Mesenchymal stem cell (in vitro differentiated cells and primary cell): ENCODE results near the gene TTLL11. TPM values are rescaled to one million over a fixed set of nuclear protein-coding genes. Genes with fewer than 3 reads are reported as not detected.

Experiments
- DNase-seq: peaks from one replicate; pipeline ENCODE4 v3.0.0-alpha.2; 2013
- H2AFZ ChIP-seq: one replicate; pipeline ENCODE4 v1.6.1; 2013; ENCODE audit warnings: low read depth, mild to moderate bottlenecking, control low read depth, inconsistent platforms, low read length, moderate library complexity
- H2AK5ac ChIP-seq: 2 replicates; pipeline ENCODE4 v1.6.1; 2013; ENCODE audit warnings: low read length, moderate library complexity, mild to moderate bottlenecking, inconsistent platforms; ENCODE audit not compliant: severe bottlenecking
- H2BK120ac ChIP-seq: one replicate; pipeline ENCODE4 v1.6.1; 2013; ENCODE audit warnings: low read depth, mild to moderate bottlenecking, inconsistent platforms, low read length, moderate library complexity
- H2BK12ac ChIP-seq, 2 experiments: one replicate each; pipeline ENCODE4 v1.6.1; 2013; ENCODE audit warnings: inconsistent platforms in 2 of 2, low read length in 2 of 2, mild to moderate bottlenecking in 2 of 2, moderate library complexity in 2 of 2, control low read depth in 1 of 2
- H2BK15ac ChIP-seq: one replicate; pipeline ENCODE4 v1.6.1; 2013; ENCODE audit warnings: mild to moderate bottlenecking, low read depth, inconsistent platforms; ENCODE audit not compliant: poor library complexity, severe bottlenecking
- H2BK5ac ChIP-seq: 2 replicates; pipeline ENCODE4 v1.6.1; 2013; ENCODE audit warnings: low read depth, mild to moderate bottlenecking, low read length, control low read depth, inconsistent platforms; ENCODE audit not compliant: poor library complexity, severe bottlenecking
- H3K14ac ChIP-seq, 2 experiments: one replicate each; pipeline ENCODE4 v1.6.1; 2013; ENCODE audit warnings: inconsistent platforms in 2 of 2, low read length in 2 of 2, control low read depth in 1 of 2, mild to moderate bottlenecking in 1 of 2, moderate library complexity in 1 of 2
- H3K18ac ChIP-seq, 2 experiments: one replicate each; pipeline ENCODE4 v1.6.1; 2013; ENCODE audit warnings: inconsistent platforms in 2 of 2, low read length in 2 of 2, control low read depth in 1 of 2, low read depth in 1 of 2, mild to moderate bottlenecking in 1 of 2
- H3K23ac ChIP-seq, 2 experiments: one replicate each; pipeline ENCODE4 v1.6.1; 2013; ENCODE audit warnings: inconsistent platforms in 2 of 2, low read length in 2 of 2, mild to moderate bottlenecking in 2 of 2, moderate library complexity in 2 of 2, control low read depth in 1 of 2
- H3K27ac ChIP-seq: 2 replicates; pipeline ENCODE4 v1.5.1; 2013; ENCODE audit warnings: mild to moderate bottlenecking, moderate library complexity, low read length, control low read depth, inconsistent platforms; ENCODE audit not compliant: poor library complexity, severe bottlenecking
- H3K27me3 ChIP-seq, 2 experiments: 2 replicates each; pipeline versions ENCODE4 v1.6.1 to v1.7.0; 2013; ENCODE audit warnings: low read length in 2 of 2, mild to moderate bottlenecking in 2 of 2, moderate library complexity in 2 of 2, control low read depth in 1 of 2, inconsistent platforms in 1 of 2; ENCODE audit not compliant: control insufficient read depth in 1 of 2, insufficient read depth in 1 of 2
- H3K36me3 ChIP-seq, 2 experiments: 2 replicates each; pipeline versions ENCODE4 v1.6.1 to v1.7.0; 2013; ENCODE audit warnings: low read length in 2 of 2, control low read depth in 1 of 2, inconsistent platforms in 1 of 2, low read depth in 1 of 2, mild to moderate bottlenecking in 1 of 2; ENCODE audit not compliant: insufficient read depth in 2 of 2, control insufficient read depth in 1 of 2
- H3K4ac ChIP-seq, 2 experiments: one replicate each; pipeline ENCODE4 v1.6.1; 2013; ENCODE audit warnings: inconsistent platforms in 2 of 2, low read length in 2 of 2, mild to moderate bottlenecking in 2 of 2, moderate library complexity in 2 of 2, control low read depth in 1 of 2, low read depth in 1 of 2
- H3K4me1 ChIP-seq: 2 replicates; pipeline ENCODE4 v1.6.1; 2013; ENCODE audit warnings: low read depth, low read length, control low read depth; ENCODE audit not compliant: control insufficient read depth, insufficient read depth
- H3K4me2 ChIP-seq: 2 replicates; pipeline ENCODE4 v1.6.1; 2013; ENCODE audit warnings: low read length, mild to moderate bottlenecking, inconsistent platforms; ENCODE audit not compliant: poor library complexity, severe bottlenecking
- H3K4me3 ChIP-seq, 2 experiments: 2 replicates each; pipeline versions ENCODE4 v1.5.1 to v1.7.0; 2013; ENCODE audit warnings: low read length in 2 of 2, mild to moderate bottlenecking in 2 of 2, control low read depth in 1 of 2, low read depth in 1 of 2; ENCODE audit not compliant: insufficient read depth in 1 of 2
- H3K79me1 ChIP-seq: replicated peaks from 2 replicates; pipeline ENCODE4 v1.6.1; 2013; ENCODE audit warnings: mild to moderate bottlenecking, control low read depth, low read length, inconsistent platforms; ENCODE audit not compliant: poor library complexity, severe bottlenecking
- H3K9ac ChIP-seq: 2 replicates; pipeline ENCODE4 v1.7.0; 2013; ENCODE audit warnings: mild to moderate bottlenecking, low read length, moderate library complexity
- H3K9me3 ChIP-seq: 2 replicates; pipeline ENCODE4 v1.7.0; 2013; ENCODE audit warnings: mild to moderate bottlenecking, low read length; ENCODE audit not compliant: control insufficient read depth
- H4K8ac ChIP-seq: one replicate; pipeline ENCODE4 v1.6.1; 2013; ENCODE audit warnings: inconsistent platforms, mild to moderate bottlenecking, low read length, moderate library complexity
- H4K91ac ChIP-seq: one replicate; pipeline ENCODE4 v1.6.1; 2013; ENCODE audit warnings: mild to moderate bottlenecking, low read length, inconsistent platforms
- WGBS: methylation state at CpG from one replicate; pipeline ENCODE4 v1.1.7; 2013; ENCODE audit warnings: mixed read lengths; 5-methylcytosine and 5-hydroxymethylcytosine counted together
- polyA plus RNA-seq, 2 experiments: library from polyadenylated mRNA; stranded (reverse); fragments of 200-250 nt; gene quantifications; one replicate each; pipeline ENCODE4 v1.2.3, GENCODE V29; 2013

TTLL11 gene
- polyA plus RNA-seq (2013, experiment 1 of 2), result 5.2 TPM
- polyA plus RNA-seq (2013, experiment 2 of 2), result 5.5 TPM

GRCh38 chr9:122092611-122093506 is at the start of gene TTLL11:
TSS of gene TTLL11 (minus strand) at chr9:122093308. CDS start at chr9:122093148, 160 bp downstream.
- peak; percentile 95 for DNase-seq
- Histone ChIP-seq H2BK120ac (no peak within 1 kb of the TSS), H3K14ac (peak within 1 kb of the TSS in 1 of 2 experiments; percentile 95), H3K4me2 (peak within 1 kb of the TSS; percentile 98), H3K36me3 (no peaks in the 10 kb centered on the region), H4K8ac (peak within 1 kb of the TSS; percentile 87), H3K4ac (peak within 1 kb of the TSS; percentile 54 to 56), H2AFZ (peak within 1 kb of the TSS; percentile 99), H3K4me1 (peaks cover 10% of the 10 kb centered on the region), H2BK5ac (peak within 1 kb of the TSS; percentile 4), H2AK5ac (no peak within 1 kb of the TSS), H2BK15ac (peak within 1 kb of the TSS; percentile 97), H3K18ac (peak within 1 kb of the TSS; percentile 78 to 95), H3K27ac (no peak within 1 kb of the TSS), H3K9me3 (no peaks in the 10 kb centered on the region), H2BK12ac (no peak within 1 kb of the TSS), H3K27me3 (no peaks in the 10 kb centered on the region), H4K91ac (peak within 1 kb of the TSS; percentile 82), H3K23ac (peak within 1 kb of the TSS in 1 of 2 experiments; percentile 73), H3K4me3 (peak within 1 kb of the TSS; percentile 88 to 97), H3K9ac (peak within 1 kb of the TSS; percentile 82), H3K79me1 (peaks cover 31% of the 10 kb centered on the region)
- under 1% methylated on average over 91 of the region's 98 CpGs for WGBS

GRCh38 chr9:122141671-122142070 is 48.6 kb upstream of the TTLL11 start:
- Histone ChIP-seq H4K91ac (no peak overlapping the region), H3K9me3 (no peaks in the 10 kb centered on the region), H2BK12ac (no peak overlapping the region), H2AK5ac (no peak overlapping the region), H2BK120ac (no peak overlapping the region), H3K27me3 (no peaks in the 10 kb centered on the region), H3K27ac (no peak overlapping the region), H3K79me1 (peaks cover 8% of the 10 kb centered on the region), H2BK15ac (no peak overlapping the region), H3K9ac (no peak overlapping the region), H3K14ac (no peak overlapping the region), H3K4me2 (no peak overlapping the region), H3K4me1 (no peaks in the 10 kb centered on the region), H3K23ac (no peak overlapping the region), H3K4me3 (no peak overlapping the region), H3K36me3 (peaks cover 24 to 49% of the 10 kb centered on the region in 2 experiments), H3K18ac (no peak overlapping the region), H4K8ac (no peak overlapping the region), H2BK5ac (no peak overlapping the region), H3K4ac (no peak overlapping the region), H2AFZ (no peak overlapping the region)
- WGBS, result 98% methylated on average over 5 of the region's 5 CpGs
- DNase-seq, result no peak

GRCh38 chr9:122140368-122141193 is 47.5 kb upstream of the TTLL11 start:
- no peak overlapping the region for H3K14ac ChIP-seq
- DNase-seq, result no peak
- H3K9ac ChIP-seq, result no peak overlapping the region
- no peak overlapping the region for H2AK5ac ChIP-seq
- no peak overlapping the region for H3K4ac ChIP-seq
- peaks cover 6% of the 10 kb centered on the region for H3K79me1 ChIP-seq
- no peak overlapping the region for H2AFZ ChIP-seq
- no peak overlapping the region for H3K4me3 ChIP-seq
- peaks cover 18 to 39% of the 10 kb centered on the region in 2 experiments for H3K36me3 ChIP-seq
- no peak overlapping the region for H2BK12ac ChIP-seq
- no peak overlapping the region for H2BK120ac ChIP-seq
- no peak overlapping the region for H2BK5ac ChIP-seq
- WGBS, result 91% methylated on average over 7 of the region's 8 CpGs
- no peak overlapping the region for H3K18ac ChIP-seq
- no peak overlapping the region for H2BK15ac ChIP-seq
- H4K8ac ChIP-seq, result no peak overlapping the region
- no peaks in the 10 kb centered on the region for H3K27me3 ChIP-seq
- H3K9me3 ChIP-seq, result no peaks in the 10 kb centered on the region
- no peak overlapping the region for H3K4me2 ChIP-seq
- no peak overlapping the region for H3K27ac ChIP-seq
- no peak overlapping the region for H3K23ac ChIP-seq
- no peak overlapping the region for H4K91ac ChIP-seq
- H3K4me1 ChIP-seq, result no peaks in the 10 kb centered on the region
